Neural progenitor cell (in vitro differentiated cells): Measurements from ENCODE around the gene RADIL. TPM values are rescaled to one million over a fixed set of nuclear protein-coding genes. Genes with fewer than 3 reads are reported as not detected.

Experiments used
- DNase-seq: peaks from one replicate; pipeline ENCODE4 v3.0.0-alpha.2; 2016; ENCODE audit warnings: low spot score
- H2AFZ ChIP-seq: fragments of 200-600 bp; sonication (generic); replicated peaks from 2 replicates; pipeline ENCODE4 v1.6.1; 2016; ENCODE audit warnings: antibody characterized with exemption
- H3F3A ChIP-seq: fragments of 200-600 bp; sonication (generic); 2 replicates; pipeline ENCODE4 v1.6.1; 2016; ENCODE audit warnings: antibody characterized with exemption, low read depth
- H3K27ac ChIP-seq: fragments of 200-600 bp; sonication (generic); 2 replicates; pipeline ENCODE4 v1.5.1; 2016; ENCODE audit warnings: mild to moderate bottlenecking
- H3K27me3 ChIP-seq: fragments of 200-600 bp; sonication (generic); 2 replicates; pipeline ENCODE4 v1.6.1; 2016; ENCODE audit warnings: mild to moderate bottlenecking, moderate library complexity
- H3K36me3 ChIP-seq: fragments of 200-600 bp; sonication (generic); 2 replicates; pipeline ENCODE4 v1.5.1; 2016
- H3K4me1 ChIP-seq: fragments of 200-600 bp; sonication (generic); 2 replicates; pipeline ENCODE4 v1.6.1; 2016; ENCODE audit warnings: mixed run types
- H3K4me2 ChIP-seq: fragments of 200-600 bp; sonication (generic); 2 replicates; pipeline ENCODE4 v1.6.1; 2016
- H3K4me3 ChIP-seq: fragments of 200-600 bp; sonication (generic); 2 replicates; pipeline ENCODE4 v1.5.1; 2016
- H3K79me2 ChIP-seq: fragments of 200-600 bp; sonication (generic); 2 replicates; pipeline ENCODE4 v1.6.1; 2016; ENCODE audit warnings: low read depth
- H3K9ac ChIP-seq: fragments of 200-600 bp; sonication (generic); 2 replicates; pipeline ENCODE4 v1.6.1; 2016
- H3K9me3 ChIP-seq: fragments of 200-600 bp; sonication (generic); 2 replicates; pipeline ENCODE4 v1.5.1; 2016; ENCODE audit warnings: low read depth
- H4K20me1 ChIP-seq: fragments of 200-600 bp; sonication (generic); 2 replicates; pipeline ENCODE4 v1.6.1; 2016; ENCODE audit warnings: low read depth
- H3K27ac Mint-ChIP-seq: 3 replicates; pipeline ENCODE4 v1.8.0; 2021; ENCODE audit warnings: mixed read lengths
- H3K27me3 Mint-ChIP-seq: 2 replicates; pipeline ENCODE4 v1.8.0; 2022; ENCODE audit warnings: low read depth, mild to moderate bottlenecking, inconsistent platforms, moderate library complexity, mixed read lengths; ENCODE audit not compliant: insufficient read depth
- H3K36me3 Mint-ChIP-seq: 3 replicates; pipeline ENCODE4 v1.8.0; 2021; ENCODE audit warnings: mixed read lengths
- H3K4me1 Mint-ChIP-seq: 3 replicates; pipeline ENCODE4 v1.8.0; 2021; ENCODE audit warnings: mixed read lengths
- H3K4me3 Mint-ChIP-seq: 3 replicates; pipeline ENCODE4 v1.8.0; 2021; ENCODE audit warnings: mild to moderate bottlenecking, moderate library complexity, mixed read lengths
- H3K9me3 Mint-ChIP-seq: 3 replicates; pipeline ENCODE4 v1.8.0; 2020; ENCODE audit warnings: mixed read lengths
- CTCF ChIP-seq: fragments of 200-600 bp; sonication (generic); IDR thresholded peaks from 2 replicates; pipeline ENCODE4 v1.5.1; 2017; ENCODE audit warnings: antibody characterized with exemption, mild to moderate bottlenecking
- EZH2 ChIP-seq: fragments of 200-600 bp; sonication (generic); IDR thresholded peaks from 2 replicates; pipeline ENCODE4 v1.6.1; 2017; ENCODE audit warnings: antibody characterized with exemption, mild to moderate bottlenecking, moderate library complexity
- EZH2phosphoT487 ChIP-seq: fragments of 200-600 bp; sonication (generic); IDR thresholded peaks from 2 replicates; pipeline ENCODE4 v1.6.1; 2017; ENCODE audit warnings: antibody characterized with exemption
- total RNA-seq: library from RNA; depleted of rRNA; stranded (reverse); fragments of >200 nt; gene quantifications from 2 replicates; pipeline ENCODE4 v1.2.3, GENCODE V29; 2015; ENCODE audit warnings: low replicate concordance

Gene RADIL
- 3.1 and 5.8 TPM in 2 replicates for total RNA-seq

DNA sequence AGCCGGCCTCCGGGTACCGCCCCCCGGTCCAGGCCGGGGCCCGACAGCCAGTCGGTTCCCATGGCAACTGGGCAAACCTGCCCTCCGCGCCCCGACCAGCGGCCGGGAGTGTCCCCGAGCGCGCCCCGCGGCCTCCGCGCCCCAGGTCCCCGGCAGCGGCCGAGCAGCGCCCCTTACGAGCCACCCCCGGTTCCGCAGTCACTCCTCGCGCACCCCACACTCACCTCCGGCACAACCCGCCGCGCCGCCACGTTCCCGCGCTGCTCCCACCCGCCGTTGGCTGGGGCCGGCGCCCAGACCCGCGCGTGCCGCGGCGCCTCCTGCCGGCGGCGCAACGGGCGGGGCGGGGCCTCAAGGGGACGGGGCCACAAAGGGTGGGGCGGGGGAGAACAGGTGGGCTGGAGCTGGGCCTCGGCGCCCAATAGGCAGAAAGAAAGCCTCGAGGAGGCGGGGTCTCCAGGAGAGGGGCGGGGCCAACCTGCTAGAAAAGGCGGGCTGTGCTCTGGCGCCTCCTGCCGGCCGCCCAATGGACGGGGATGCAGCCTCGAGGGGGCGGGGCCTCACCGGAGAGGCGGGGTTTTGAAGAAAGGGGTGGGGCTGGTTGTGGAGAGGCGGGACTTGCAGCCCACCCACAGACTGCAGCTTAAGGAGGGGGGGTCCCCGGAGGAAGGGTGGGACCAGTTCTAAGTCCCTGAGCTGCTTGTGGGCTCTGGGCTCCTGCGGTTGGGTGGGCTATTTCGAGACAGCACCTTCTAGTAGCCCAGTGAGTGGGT is at the start of gene RADIL:
Gene RADIL, minus strand, starts transcription at position 345 of the 773 bp plus-strand sequence. CDS start 5,577 bp downstream, outside the sequence.
- H3K4me1 Mint-ChIP-seq, result peaks cover 32% of the 10 kb centered on the region
- Histone ChIP-seq H3K36me3 (no peaks in the 10 kb centered on the region), H3K27ac (no peak within 1 kb of the TSS), H3K9ac (no peak within 1 kb of the TSS), H3K4me1 (peaks cover 5% of the 10 kb centered on the region), H3K4me3 (peak within 1 kb of the TSS; percentile 74), H3K9me3 (no peaks in the 10 kb centered on the region), H3K4me2 (peak within 1 kb of the TSS; percentile 79), H3K79me2 (no peaks in the 10 kb centered on the region), H3F3A (peaks cover 18% of the 10 kb centered on the region), H4K20me1 (no peaks in the 10 kb centered on the region), H2AFZ (peak within 1 kb of the TSS; percentile 71), H3K27me3 (peaks cover 17% of the 10 kb centered on the region)
- peak; percentile 97 for DNase-seq
- H3K27me3 Mint-ChIP-seq, result peaks cover 6% of the 10 kb centered on the region
- H3K36me3 Mint-ChIP-seq, result no peaks in the 10 kb centered on the region
- peak within 1 kb of the TSS; percentile 94 for H3K4me3 Mint-ChIP-seq
- H3K27ac Mint-ChIP-seq, result peak within 1 kb of the TSS; percentile 67
- H3K9me3 Mint-ChIP-seq, result no peaks in the 10 kb centered on the region
- peak; percentile 91 for TF ChIP-seq CTCF
- peak; percentile 3 for TF ChIP-seq EZH2
- TF ChIP-seq EZH2phosphoT487, result no peak

DNA sequence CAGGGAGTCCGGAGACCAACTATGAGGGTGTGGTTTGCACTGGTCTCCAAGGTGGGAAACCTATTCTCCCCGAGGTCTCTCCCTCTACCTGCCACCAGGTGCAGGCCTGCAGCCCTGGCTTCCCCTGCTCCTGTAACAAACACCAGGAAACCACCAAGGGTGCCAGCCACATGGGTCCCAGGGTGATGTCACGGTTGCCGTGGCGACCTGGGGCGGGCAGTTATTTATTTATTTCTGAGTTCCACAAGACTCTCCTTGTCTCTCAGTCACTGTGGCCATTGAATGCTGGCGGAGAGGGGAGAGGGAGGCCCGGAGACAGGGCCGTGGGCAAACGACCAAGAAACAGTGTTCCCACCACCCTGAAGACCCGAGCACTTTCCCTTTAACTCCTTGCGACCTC is 48.4 kb upstream of the RADIL start:
- H3K36me3 ChIP-seq, result no peaks in the 10 kb centered on the region
- H3K27ac ChIP-seq, result no peak overlapping the region
- H3K4me3 Mint-ChIP-seq, result no peak overlapping the region
- H3K36me3 Mint-ChIP-seq, result no peaks in the 10 kb centered on the region
- H3K4me1 ChIP-seq, result no peaks in the 10 kb centered on the region
- H2AFZ ChIP-seq, result no peak overlapping the region
- no peaks in the 10 kb centered on the region for H3K79me2 ChIP-seq
- peak; percentile 21 for DNase-seq
- no peak overlapping the region for H3K27ac Mint-ChIP-seq
- H3K9me3 ChIP-seq, result no peaks in the 10 kb centered on the region
- no peak overlapping the region for H3K4me3 ChIP-seq
- H3F3A ChIP-seq, result no peaks in the 10 kb centered on the region
- no peaks in the 10 kb centered on the region for H3K9me3 Mint-ChIP-seq
- TF ChIP-seq CTCF (no peak), EZH2 (no peak), EZH2phosphoT487 (no peak)
- H3K27me3 Mint-ChIP-seq, result peaks cover 5% of the 10 kb centered on the region
- no peak overlapping the region for H3K9ac ChIP-seq
- H3K4me2 ChIP-seq, result no peak overlapping the region
- H3K4me1 Mint-ChIP-seq, result peaks cover 7% of the 10 kb centered on the region
- H4K20me1 ChIP-seq, result no peaks in the 10 kb centered on the region
- H3K27me3 ChIP-seq, result no peaks in the 10 kb centered on the region

DNA sequence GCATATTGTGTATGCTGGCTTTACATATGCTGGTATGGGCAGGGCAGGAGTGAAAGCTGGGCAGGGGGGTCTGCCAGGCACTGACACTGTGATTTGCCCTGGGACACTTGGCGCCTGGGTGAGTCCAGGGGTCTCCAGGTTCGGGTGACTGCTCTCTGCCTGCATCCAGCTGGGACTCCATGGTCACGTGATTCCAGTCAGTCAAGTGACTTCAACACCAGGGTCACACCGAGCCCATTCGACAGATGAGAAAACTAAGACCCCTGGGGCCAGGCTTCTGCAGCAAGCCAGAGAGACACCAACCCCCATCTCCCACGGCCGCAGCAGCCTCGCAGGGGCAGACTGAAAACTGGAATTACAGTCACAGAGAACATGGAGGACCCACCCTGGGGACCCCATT is 45.5 kb upstream of the RADIL start:
- no peaks in the 10 kb centered on the region for H3F3A ChIP-seq
- no peak overlapping the region for H3K4me2 ChIP-seq
- Mint-ChIP-seq H3K27ac (no peak overlapping the region), H3K36me3 (no peaks in the 10 kb centered on the region), H3K9me3 (no peaks in the 10 kb centered on the region), H3K4me3 (no peak overlapping the region), H3K4me1 (peaks cover 7% of the 10 kb centered on the region), H3K27me3 (peaks cover 8% of the 10 kb centered on the region)
- H3K36me3 ChIP-seq, result no peaks in the 10 kb centered on the region
- H3K79me2 ChIP-seq, result no peaks in the 10 kb centered on the region
- H4K20me1 ChIP-seq, result no peaks in the 10 kb centered on the region
- no peak overlapping the region for H3K9ac ChIP-seq
- H2AFZ ChIP-seq, result no peak overlapping the region
- TF ChIP-seq EZH2phosphoT487, result no peak
- TF ChIP-seq EZH2, result no peak
- no peak for TF ChIP-seq CTCF
- H3K27me3 ChIP-seq, result no peaks in the 10 kb centered on the region
- H3K4me3 ChIP-seq, result no peak overlapping the region
- H3K9me3 ChIP-seq, result no peaks in the 10 kb centered on the region
- no peaks in the 10 kb centered on the region for H3K4me1 ChIP-seq
- no peak overlapping the region for H3K27ac ChIP-seq
- no peak for DNase-seq
